B cell (primary cell): Measurements from ENCODE around the gene CRTAC1. TPM values are rescaled to one million over a fixed set of nuclear protein-coding genes. Genes with fewer than 3 reads are reported as not detected.

ENCODE experiments used
- ATAC-seq: fragments of 200-7000 bp; cut with Tn5 transposase; one replicate; pipeline ENCODE4 v1.10.0; 2021; ENCODE audit warnings: low read depth, mild to moderate bottlenecking, moderate number of reproducible peaks, moderate library complexity
- CTCF ChIA-PET: fragments of 350-600 bp; sonication (Branson Sonifier 250); formaldehyde crosslinking; loops from one replicate; lab custom pipeline; 2021; ENCODE audit warnings: antibody characterized with exemption, inconsistent platforms; lab: Charles Lee
- POLR2A ChIA-PET: fragments of 350-600 bp; sonication (Branson Sonifier 250); formaldehyde crosslinking; loops from one replicate; lab custom pipeline; 2021; ENCODE audit warnings: antibody characterized with exemption; lab: Charles Lee
- DNase-seq: peaks from one replicate; pipeline ENCODE4 v3.0.0; 2013
- H2AFZ ChIP-seq: 2 replicates; pipeline ENCODE4 v1.6.1; 2012; ENCODE audit warnings: mild to moderate bottlenecking, low read depth, low read length; ENCODE audit not compliant: insufficient read depth, poor library complexity, severe bottlenecking
- H3K27ac ChIP-seq, 2 donors: 1 replicate in 1 of 2; 2 replicates in 1 of 2; pipeline ENCODE4 v1.5.1; 2012 to 2013; ENCODE audit warnings: low read length in 2 of 2, mild to moderate bottlenecking in 2 of 2, moderate library complexity in 1 of 2
- H3K27me3 ChIP-seq, 4 experiments: fragments of 200-600 bp in 1 of 4; sonication (generic) in 1 of 4; replicated peaks in 1 of 4; 1 replicate in 2 of 4; 2 replicates in 2 of 4; pipeline versions ENCODE4 v1.6.1 to v1.7.0; 2013 to 2016; ENCODE audit warnings: low read length in 3 of 4, mild to moderate bottlenecking in 2 of 4, mixed read lengths in 1 of 4, moderate library complexity in 1 of 4; ENCODE audit not compliant: insufficient read depth in 4 of 4, control insufficient read depth in 3 of 4; ENCODE audit errors: control extremely low read depth in 1 of 4
- H3K36me3 ChIP-seq, 2 experiments: replicated peaks in 1 of 2; 1 replicate in 1 of 2; 2 replicates in 1 of 2; pipeline versions ENCODE4 v1.6.1 to v1.7.1; 2013; ENCODE audit warnings: low read length in 1 of 2; ENCODE audit not compliant: insufficient read depth in 2 of 2, control insufficient read depth in 1 of 2; ENCODE audit errors: control extremely low read depth in 1 of 2, extremely low read depth in 1 of 2
- H3K4me1 ChIP-seq, 2 donors: fragments of 200-600 bp in 1 of 2; sonication (generic) in 1 of 2; 1 replicate in 1 of 2; 2 replicates in 1 of 2; pipeline versions ENCODE4 v1.5.1 to v1.6.1; 2013 to 2017; ENCODE audit warnings: low read length in 2 of 2; ENCODE audit not compliant: control insufficient read depth in 2 of 2, insufficient read depth in 2 of 2
- H3K4me2 ChIP-seq: replicated peaks from 2 replicates; pipeline ENCODE3; 2012; ENCODE audit warnings: mild to moderate bottlenecking, low read depth, low read length; ENCODE audit not compliant: poor library complexity, severe bottlenecking
- H3K4me3 ChIP-seq, 5 experiments: fragments of 200-600 bp in 1 of 5; sonication (generic) in 1 of 5; 1 replicate in 3 of 5; 2 replicates in 2 of 5; pipeline versions ENCODE4 v1.5.1 to v1.7.0; 2011 to 2016; ENCODE audit warnings: low read length in 4 of 5, mild to moderate bottlenecking in 4 of 5, low read depth in 2 of 5, control low read depth in 1 of 5, moderate library complexity in 1 of 5; ENCODE audit not compliant: insufficient read depth in 1 of 5; ENCODE audit errors: control extremely low read depth in 1 of 5, extremely low read depth in 1 of 5
- H3K79me2 ChIP-seq: fragments of 200-600 bp; sonication (generic); one replicate; pipeline ENCODE4 v1.6.0; 2016; ENCODE audit warnings: low read length; ENCODE audit not compliant: control insufficient read depth, insufficient read depth
- H3K9ac ChIP-seq: fragments of 200-600 bp; sonication (generic); 2 replicates; pipeline ENCODE4 v1.6.1; 2017; ENCODE audit warnings: mild to moderate bottlenecking, low read length, moderate library complexity
- H3K9me3 ChIP-seq, 3 donors: one replicate each; pipeline versions ENCODE4 v1.6.1 to v1.7.1; 2013; ENCODE audit warnings: low read length in 2 of 3; ENCODE audit not compliant: control insufficient read depth in 2 of 3, insufficient read depth in 1 of 3; ENCODE audit errors: control extremely low read depth in 1 of 3
- H4K20me1 ChIP-seq: 2 replicates; pipeline ENCODE4 v1.6.0; 2012; ENCODE audit warnings: mild to moderate bottlenecking, low read length; ENCODE audit not compliant: insufficient read depth, control insufficient read depth, poor library complexity, severe bottlenecking
- H3K27ac Mint-ChIP-seq: one replicate; pipeline ENCODE4 v1.8.0; 2021; ENCODE audit warnings: mixed read lengths
- H3K27me3 Mint-ChIP-seq: one replicate; pipeline ENCODE4 v1.8.0; 2021; ENCODE audit warnings: mixed read lengths
- H3K4me1 Mint-ChIP-seq: one replicate; pipeline ENCODE4 v1.8.0; 2021; ENCODE audit warnings: mixed read lengths
- H3K4me3 Mint-ChIP-seq: one replicate; pipeline ENCODE4 v1.8.0; 2021; ENCODE audit warnings: mixed read lengths
- H3K9me3 Mint-ChIP-seq: one replicate; pipeline ENCODE4 v1.8.0; 2022; ENCODE audit warnings: mixed read lengths; ENCODE audit not compliant: insufficient read depth
- EZH2 ChIP-seq: IDR thresholded peaks from 2 replicates; pipeline ENCODE4 v1.6.1; 2012; ENCODE audit warnings: borderline replicate concordance, low read depth, mild to moderate bottlenecking, moderate library complexity, low read length; ENCODE audit not compliant: insufficient read depth, poor library complexity, severe bottlenecking
- WGBS: methylation state at CpG from one replicate; pipeline ENCODE4 v1.1.5; 2013; ENCODE audit warnings: missing lambda C conversion rate; ENCODE audit not compliant: insufficient coverage; 5-methylcytosine and 5-hydroxymethylcytosine counted together
- intact Hi-C: fragments of 100-400 bp; cut with micrococcal nuclease; formaldehyde crosslinking; loops from one replicate; pipeline ENCODE4 v1.10.0; 2022
- polyA plus RNA-seq: library from polyadenylated mRNA; depleted of rRNA; stranded (reverse); fragments of >200 nt; gene quantifications from 2 replicates; pipeline ENCODE4 v1.2.3, GENCODE V29; 2012
- total RNA-seq, 2 donors: library from RNA; stranded (reverse); fragments of 120-200 nt in 1 of 2; gene quantifications; 1 replicate in 1 of 2; 2 replicates in 1 of 2; pipeline versions ENCODE4 v1.2.3 to v1.2.4, GENCODE V29; 2013 to 2022
- TF ChIP-seq, protein P1 (sequence below): fragments of 200-600 bp; IDR thresholded peaks from one replicate; pipeline ENCODE4 v1.8.0; 2022; ENCODE audit warnings: antibody characterized with exemption, mild to moderate bottlenecking

CRTAC1 gene
- total and polyA plus RNA-seq, 2 donors (not counting 1 experiment from before 2014, with no cell fraction given): not detected

- intact Hi-C loops: no loop called here
- no peaks in the 10 kb centered on the region for H3K9me3 Mint-ChIP-seq
- Histone ChIP-seq H3K27me3 (peaks cover 0 to 8% (median 5%) of the 10 kb centered on the region in 4 experiments), H3K4me2 (no peak overlapping the region), H4K20me1 (no peaks in the 10 kb centered on the region), H3K4me3 (no peak overlapping the region), H3K36me3 (no peaks in the 10 kb centered on the region), H3K27ac (no peak overlapping the region), H2AFZ (no peak overlapping the region), H3K9ac (no peak overlapping the region), H3K9me3 (no peaks in the 10 kb centered on the region), H3K79me2 (no peaks in the 10 kb centered on the region), H3K4me1 (peaks cover 3 to 7% of the 10 kb centered on the region in 2 donors)
- H3K27ac Mint-ChIP-seq: no peak overlapping the region
- POLR2A ChIA-PET: no interaction called here
- H3K4me1 Mint-ChIP-seq: peaks cover 3% of the 10 kb centered on the region
- DNase-seq (no peak), ATAC-seq (no peak)
- WGBS: 91% methylated on average over 10 of the region's 10 CpGs
- peaks cover 24% of the 10 kb centered on the region for H3K27me3 Mint-ChIP-seq
- H3K4me3 Mint-ChIP-seq: no peak overlapping the region
- TF ChIP-seq, protein P1, sequence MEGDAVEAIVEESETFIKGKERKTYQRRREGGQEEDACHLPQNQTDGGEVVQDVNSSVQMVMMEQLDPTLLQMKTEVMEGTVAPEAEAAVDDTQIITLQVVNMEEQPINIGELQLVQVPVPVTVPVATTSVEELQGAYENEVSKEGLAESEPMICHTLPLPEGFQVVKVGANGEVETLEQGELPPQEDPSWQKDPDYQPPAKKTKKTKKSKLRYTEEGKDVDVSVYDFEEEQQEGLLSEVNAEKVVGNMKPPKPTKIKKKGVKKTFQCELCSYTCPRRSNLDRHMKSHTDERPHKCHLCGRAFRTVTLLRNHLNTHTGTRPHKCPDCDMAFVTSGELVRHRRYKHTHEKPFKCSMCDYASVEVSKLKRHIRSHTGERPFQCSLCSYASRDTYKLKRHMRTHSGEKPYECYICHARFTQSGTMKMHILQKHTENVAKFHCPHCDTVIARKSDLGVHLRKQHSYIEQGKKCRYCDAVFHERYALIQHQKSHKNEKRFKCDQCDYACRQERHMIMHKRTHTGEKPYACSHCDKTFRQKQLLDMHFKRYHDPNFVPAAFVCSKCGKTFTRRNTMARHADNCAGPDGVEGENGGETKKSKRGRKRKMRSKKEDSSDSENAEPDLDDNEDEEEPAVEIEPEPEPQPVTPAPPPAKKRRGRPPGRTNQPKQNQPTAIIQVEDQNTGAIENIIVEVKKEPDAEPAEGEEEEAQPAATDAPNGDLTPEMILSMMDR: no peak
- no peak for TF ChIP-seq EZH2
- CTCF ChIA-PET: interaction anchor here (0.6 to 0.9 kb wide), 2 partner anchors 103 to 178 kb away, joined by 3 read pairs; no protein-coding TSS in a partner anchor
These were observed 163.1 kb downstream of the CRTAC1 start for GRCh38 chr10:97867220-97867800.

GRCh38 chr10:97866524-97867219 lies 163.7 kb downstream of the CRTAC1 start:
- peaks cover 26% of the 10 kb centered on the region for H3K27me3 Mint-ChIP-seq
- H3K4me2 ChIP-seq: no peak overlapping the region
- H3K9me3 Mint-ChIP-seq: no peaks in the 10 kb centered on the region
- no peak overlapping the region for H2AFZ ChIP-seq
- peaks cover 3% of the 10 kb centered on the region for H3K4me1 Mint-ChIP-seq
- no peak overlapping the region for H3K4me3 ChIP-seq
- no peak overlapping the region for H3K9ac ChIP-seq
- no peaks in the 10 kb centered on the region for H4K20me1 ChIP-seq
- no peak overlapping the region for H3K4me3 Mint-ChIP-seq
- POLR2A ChIA-PET: no interaction called here
- no peak for ATAC-seq
- peaks cover 0 to 8% (median 3%) of the 10 kb centered on the region in 4 experiments for H3K27me3 ChIP-seq
- no peak for DNase-seq
- no peaks in the 10 kb centered on the region for H3K36me3 ChIP-seq
- H3K27ac ChIP-seq: no peak overlapping the region
- WGBS: 96% methylated on average over 8 of the region's 10 CpGs
- no peaks in the 10 kb centered on the region for H3K9me3 ChIP-seq
- H3K4me1 ChIP-seq: peaks cover 3 to 7% of the 10 kb centered on the region in 2 donors
- H3K79me2 ChIP-seq: no peaks in the 10 kb centered on the region
- CTCF ChIA-PET: no interaction called here
- no peak for TF ChIP-seq EZH2
- TF ChIP-seq, protein P1: no peak
- intact Hi-C loops: no loop called here
- H3K27ac Mint-ChIP-seq: no peak overlapping the region
